CD4-positive, alpha-beta T cell treated with Interleukin-2 at 100 ng/mL for 4 hours (primary cell): ENCODE measurements around the gene SLMAP.

Experiments
- DNase-seq: peaks from one replicate; pipeline ENCODE4 v3.0.0-alpha.2; 2020; ENCODE audit warnings: low spot score

The SLMAP gene

GRCh38 chr3:57963811-57964346 is 207.8 kb downstream of the SLMAP start:
- DNase-seq, result no peak

GRCh38 chr3:57966829-57967228 is 210.7 kb downstream of the SLMAP start:
- DNase-seq, result no peak

GRCh38 chr3:57967590-57967989 is 211.5 kb downstream of the SLMAP start:
- DNase-seq, result no peak

GRCh38 chr3:57968501-57968900 is 212.4 kb downstream of the SLMAP start:
- DNase-seq, result no peak

GRCh38 chr3:57971975-57972374 is 215.9 kb downstream of the SLMAP start:
- DNase-seq, result no peak

- DNase-seq, result no peak
Observed at GRCh38 chr3:57972531-57973111, 216.5 kb downstream of the SLMAP start.

GRCh38 chr3:57973715-57974477 is 217.8 kb downstream of the SLMAP start:
- DNase-seq, result no peak

- DNase-seq, result no peak
Observed at GRCh38 chr3:57974796-57975388, 218.8 kb downstream of the SLMAP start.

- no peak for DNase-seq
Observed at GRCh38 chr3:57977818-57978235, 221.7 kb downstream of the SLMAP start.

GRCh38 chr3:57978316-57978715 is 222.2 kb downstream of the SLMAP start:
- DNase-seq, result no peak
